ELF-1 (cell line): ENCODE measurements around the gene TM9SF2.
"Not testable (repeated sequence)": the region's sequence is repeated elsewhere in the genome, so short reads cannot be mapped to it uniquely, and the experiment has no call there.

Source experiments
- DNase-seq: peaks from one replicate; pipeline ENCODE4 v3.0.0-alpha.2; 2016; ENCODE audit warnings: low read depth, low spot score

The TM9SF2 gene

GRCh38 chr13:99501184-99501847 is at the start of gene TM9SF2:
Gene TM9SF2 (plus strand): TSS chr13:99501472. CDS start chr13:99501607, 135 bp downstream.
- DNase-seq: peak; percentile 99

GRCh38 chr13:99454518-99455183 is 46.6 kb upstream of the TM9SF2 start:
- no peak for DNase-seq

- DNase-seq: no peak
Observed at GRCh38 chr13:99459099-99459850, 42.0 kb upstream of the TM9SF2 start.

- DNase-seq: not testable (repeated sequence)
Observed at GRCh38 chr13:99460802-99461201, 40.5 kb upstream of the TM9SF2 start.

- DNase-seq: no peak
Observed at GRCh38 chr13:99463646-99464397, 37.5 kb upstream of the TM9SF2 start.

GRCh38 chr13:99464441-99464949 is 36.8 kb upstream of the TM9SF2 start:
- DNase-seq: no peak

GRCh38 chr13:99465454-99465853 is 35.8 kb upstream of the TM9SF2 start:
- no peak for DNase-seq

GRCh38 chr13:99467764-99468163 is 33.5 kb upstream of the TM9SF2 start:
- no peak for DNase-seq

GRCh38 chr13:99469041-99469440 is 32.2 kb upstream of the TM9SF2 start:
- peak; percentile 65 for DNase-seq

- DNase-seq: no peak
Observed at GRCh38 chr13:99470027-99470426, 31.2 kb upstream of the TM9SF2 start.

- DNase-seq: no peak
Observed at GRCh38 chr13:99471221-99472121, 29.8 kb upstream of the TM9SF2 start.

GRCh38 chr13:99472122-99472440 is 29.2 kb upstream of the TM9SF2 start:
- no peak for DNase-seq

GRCh38 chr13:99473515-99473914 is 27.8 kb upstream of the TM9SF2 start:
- DNase-seq: no peak

- no peak for DNase-seq
Observed at GRCh38 chr13:99476648-99477047, 24.6 kb upstream of the TM9SF2 start.

- no peak for DNase-seq
Observed at GRCh38 chr13:99477493-99477892, 23.8 kb upstream of the TM9SF2 start.

GRCh38 chr13:99481366-99481765 is 19.9 kb upstream of the TM9SF2 start:
- no peak for DNase-seq

- no peak for DNase-seq
Observed at GRCh38 chr13:99484473-99484872, 16.8 kb upstream of the TM9SF2 start.

GRCh38 chr13:99486996-99487395 is 14.3 kb upstream of the TM9SF2 start:
- no peak for DNase-seq

GRCh38 chr13:99489028-99489427 is 12.2 kb upstream of the TM9SF2 start:
- DNase-seq: no peak

- DNase-seq: not testable (repeated sequence)
Observed at GRCh38 chr13:99491750-99492149, 9.5 kb upstream of the TM9SF2 start.
